Coronary artery (tissue), 2 donors: ENCODE results near the gene ZNF536.
"Not testable (repeated sequence)": the region's sequence is repeated elsewhere in the genome, so short reads cannot be mapped to it uniquely, and the experiment has no call there.

Source experiments
- DNase-seq: peaks from one replicate; pipeline ENCODE4 v3.0.0-alpha.2; 2017; ENCODE audit warnings: low spot score
- H3K27ac ChIP-seq, 2 donors: fragments of 200-600 bp; sonication (generic); one replicate each; pipeline ENCODE4 v1.5.1; 2016 to 2019
- H3K4me3 ChIP-seq: fragments of 200-600 bp; sonication (generic); 2 replicates; pipeline ENCODE4 v1.5.1; 2016; ENCODE audit warnings: mild to moderate bottlenecking, moderate library complexity
- TF ChIP-seq, protein P1 (sequence below): fragments of 200-600 bp; sonication (generic); IDR thresholded peaks from one replicate; pipeline ENCODE4 v1.5.1; 2019; ENCODE audit warnings: antibody characterized with exemption

The ZNF536 gene

DNA sequence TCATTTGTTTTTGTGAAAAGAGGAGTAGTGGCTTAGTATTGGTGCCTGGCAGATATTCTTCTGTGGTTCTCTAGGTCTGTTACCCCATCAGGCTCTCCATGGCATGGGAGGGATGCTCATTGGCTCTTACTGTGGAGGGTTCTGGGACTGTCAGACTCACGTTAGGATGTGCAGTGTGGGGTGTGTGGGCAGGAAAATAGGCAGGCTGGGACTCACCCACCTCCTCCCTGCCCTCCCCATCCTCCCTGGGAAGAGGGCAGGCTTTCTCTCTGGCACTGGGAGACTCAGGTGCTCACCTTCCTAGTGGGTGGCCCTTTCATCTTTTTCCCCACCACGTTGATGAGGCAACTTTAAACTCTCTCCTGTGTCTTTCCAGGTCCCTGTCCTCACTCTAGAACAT is 44.2 kb downstream of the ZNF536 start:
- H3K4me3 ChIP-seq = no peak overlapping the region
- no peak overlapping the region for H3K27ac ChIP-seq
- DNase-seq = no peak
- TF ChIP-seq, protein P1, sequence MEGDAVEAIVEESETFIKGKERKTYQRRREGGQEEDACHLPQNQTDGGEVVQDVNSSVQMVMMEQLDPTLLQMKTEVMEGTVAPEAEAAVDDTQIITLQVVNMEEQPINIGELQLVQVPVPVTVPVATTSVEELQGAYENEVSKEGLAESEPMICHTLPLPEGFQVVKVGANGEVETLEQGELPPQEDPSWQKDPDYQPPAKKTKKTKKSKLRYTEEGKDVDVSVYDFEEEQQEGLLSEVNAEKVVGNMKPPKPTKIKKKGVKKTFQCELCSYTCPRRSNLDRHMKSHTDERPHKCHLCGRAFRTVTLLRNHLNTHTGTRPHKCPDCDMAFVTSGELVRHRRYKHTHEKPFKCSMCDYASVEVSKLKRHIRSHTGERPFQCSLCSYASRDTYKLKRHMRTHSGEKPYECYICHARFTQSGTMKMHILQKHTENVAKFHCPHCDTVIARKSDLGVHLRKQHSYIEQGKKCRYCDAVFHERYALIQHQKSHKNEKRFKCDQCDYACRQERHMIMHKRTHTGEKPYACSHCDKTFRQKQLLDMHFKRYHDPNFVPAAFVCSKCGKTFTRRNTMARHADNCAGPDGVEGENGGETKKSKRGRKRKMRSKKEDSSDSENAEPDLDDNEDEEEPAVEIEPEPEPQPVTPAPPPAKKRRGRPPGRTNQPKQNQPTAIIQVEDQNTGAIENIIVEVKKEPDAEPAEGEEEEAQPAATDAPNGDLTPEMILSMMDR = no peak

- H3K27ac ChIP-seq, DNase-seq, H3K4me3 ChIP-seq: not testable (repeated sequence)
These were observed 45.0 kb downstream of the ZNF536 start for GRCh38 chr19:30417166-30417565.

DNA sequence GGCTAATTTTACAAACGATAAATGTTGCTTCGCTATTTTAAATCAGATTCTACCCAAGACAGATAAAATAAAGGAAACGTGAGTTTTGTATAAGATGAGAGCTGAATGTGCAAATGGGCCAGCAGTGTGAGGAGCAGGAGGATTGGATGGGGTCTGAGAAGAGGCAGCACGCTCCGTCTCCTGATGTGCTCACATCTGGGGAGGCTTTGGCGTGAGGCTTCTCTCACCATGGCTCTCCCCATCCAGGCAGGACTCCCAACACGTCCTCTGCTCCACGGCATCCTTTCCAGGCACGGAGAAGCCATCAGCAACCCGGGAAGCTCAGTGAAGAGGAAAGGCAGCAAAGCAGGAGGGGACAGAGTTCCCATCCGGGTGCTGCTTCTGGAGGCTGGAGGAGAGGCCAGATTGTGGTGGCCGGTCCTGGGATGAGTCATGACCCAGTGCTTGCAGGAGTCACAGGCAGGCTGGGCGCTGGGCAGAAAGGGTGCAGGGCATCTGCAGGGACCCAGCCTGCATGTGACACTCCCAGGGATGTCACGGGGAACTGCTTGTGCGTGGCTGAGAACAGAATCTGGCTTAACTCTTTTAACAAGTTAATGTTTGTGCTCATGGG is 47.5 kb downstream of the ZNF536 start:
- TF ChIP-seq, protein P1 = no peak
- H3K27ac ChIP-seq = no peak overlapping the region
- DNase-seq = no peak
- H3K4me3 ChIP-seq = no peak overlapping the region

- Histone ChIP-seq H3K4me3 (no peak overlapping the region), H3K27ac (no peak overlapping the region)
- no peak for DNase-seq
- TF ChIP-seq, protein P1 = no peak
These were observed 48.1 kb downstream of the ZNF536 start for GRCh38 chr19:30420316-30420715.

GRCh38 chr19:30420881-30421280 is 48.7 kb downstream of the ZNF536 start:
- DNase-seq = no peak
- Histone ChIP-seq H3K27ac (no peak overlapping the region), H3K4me3 (no peak overlapping the region)
- TF ChIP-seq, protein P1 = no peak

DNA sequence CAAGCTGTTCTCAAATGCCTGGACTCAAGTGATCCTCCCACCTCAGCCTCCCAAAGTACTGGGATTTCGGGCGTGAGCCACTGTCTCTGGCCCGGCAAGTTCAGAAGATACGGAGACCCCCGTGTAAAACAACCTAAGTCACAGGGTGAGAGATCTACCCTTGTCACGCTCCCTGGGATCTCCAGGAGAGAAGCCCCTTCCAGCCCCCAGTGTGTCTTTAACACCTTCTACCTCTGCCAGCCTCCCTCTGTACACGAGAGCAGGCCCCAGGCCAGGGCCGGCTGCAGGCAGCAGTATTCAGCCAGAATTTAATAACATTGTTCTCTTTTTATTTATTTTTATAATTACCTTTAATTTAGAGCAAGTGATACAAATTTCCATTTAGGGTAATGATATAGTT is 49.4 kb downstream of the ZNF536 start:
- Histone ChIP-seq H3K27ac (no peak overlapping the region), H3K4me3 (no peak overlapping the region)
- TF ChIP-seq, protein P1 = no peak
- no peak for DNase-seq

DNA sequence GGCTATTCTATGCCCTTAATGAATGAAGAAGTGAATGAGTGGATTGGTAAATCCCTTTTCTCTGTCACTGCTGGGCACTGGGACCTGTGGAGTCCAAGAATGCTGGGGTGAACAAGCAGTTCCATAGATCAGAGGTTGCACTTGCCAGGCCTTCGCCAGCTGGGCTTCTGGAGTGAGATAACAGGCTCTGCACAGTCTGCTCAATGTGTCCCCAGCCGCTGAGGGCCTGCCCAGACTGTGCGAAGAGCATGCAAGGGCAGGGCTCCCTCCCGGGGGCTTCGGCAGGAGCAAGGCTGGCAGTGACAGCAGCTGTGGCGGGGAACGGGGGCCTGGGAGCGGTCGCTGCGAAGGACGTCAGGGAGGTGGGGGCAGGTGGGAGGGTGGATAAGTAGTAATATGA is 51.3 kb downstream of the ZNF536 start:
- no peak for DNase-seq
- TF ChIP-seq, protein P1 = no peak
- no peak overlapping the region for H3K4me3 ChIP-seq
- no peak overlapping the region for H3K27ac ChIP-seq
